MV-4-11 (cell line): ENCODE results near the gene GNB1.
"Not testable (repeated sequence)": the region's sequence is repeated elsewhere in the genome, so short reads cannot be mapped to it uniquely, and the experiment has no call there.

Experiments
- DNase-seq: peaks from one replicate; lab custom pipeline; 2025; lab: John Stamatoyannopoulos, UW

The GNB1 gene

GRCh38 chr1:1890506-1891348 lies at the start of gene GNB1:
GNB1 (minus strand) TSS chr1:1891087; CDS start chr1:1825453, 65,634 bp downstream.
- peak; percentile 78 for DNase-seq

- no peak for DNase-seq
These were observed 49.2 kb upstream of the GNB1 start for GRCh38 chr1:1940123-1940425.

- DNase-seq, result no peak
These were observed 48.6 kb upstream of the GNB1 start for GRCh38 chr1:1939296-1940122.

- DNase-seq, result no peak
These were observed 47.9 kb upstream of the GNB1 start for GRCh38 chr1:1938613-1939295.

GRCh38 chr1:1938276-1938573 lies 47.3 kb upstream of the GNB1 start:
- DNase-seq, result no peak

GRCh38 chr1:1937549-1938275 lies 46.8 kb upstream of the GNB1 start:
- DNase-seq, result no peak

GRCh38 chr1:1937061-1937460 lies 46.2 kb upstream of the GNB1 start:
- no peak for DNase-seq

GRCh38 chr1:1934848-1935247 lies 44.0 kb upstream of the GNB1 start:
- DNase-seq, result not testable (repeated sequence)

GRCh38 chr1:1929639-1930545 lies 39.0 kb upstream of the GNB1 start:
- no peak for DNase-seq

GRCh38 chr1:1929102-1929638 lies 38.3 kb upstream of the GNB1 start:
- DNase-seq, result no peak

- DNase-seq, result no peak
These were observed 37.6 kb upstream of the GNB1 start for GRCh38 chr1:1928231-1929101.

GRCh38 chr1:1927751-1928150 lies 36.9 kb upstream of the GNB1 start:
- DNase-seq, result no peak

- no peak for DNase-seq
These were observed 36.2 kb upstream of the GNB1 start for GRCh38 chr1:1926886-1927660.

GRCh38 chr1:1926346-1926811 lies 35.5 kb upstream of the GNB1 start:
- DNase-seq, result no peak

- DNase-seq, result no peak
These were observed 34.8 kb upstream of the GNB1 start for GRCh38 chr1:1925437-1926345.

- DNase-seq, result no peak
These were observed 34.0 kb upstream of the GNB1 start for GRCh38 chr1:1924849-1925248.

- no peak for DNase-seq
These were observed 33.5 kb upstream of the GNB1 start for GRCh38 chr1:1924386-1924785.
